CD14-positive monocyte (primary cell): Measurements from ENCODE around the gene MSMO1. TPM values are rescaled to one million over a fixed set of nuclear protein-coding genes. Genes with fewer than 3 reads are reported as not detected.

Experiments
- DNase-seq, 3 donors: peaks; one replicate each; pipeline ENCODE4 v3.0.0-alpha.2; 2011 to 2022
- H2AFZ ChIP-seq: 2 replicates; pipeline ENCODE4 v1.6.0; 2012; ENCODE audit warnings: mild to moderate bottlenecking, low read depth, low read length, inconsistent platforms; ENCODE audit not compliant: insufficient read depth, poor library complexity, severe bottlenecking
- H3K27ac ChIP-seq, 2 donors: 1 replicate in 1 of 2; 2 replicates in 1 of 2; pipeline ENCODE4 v1.5.1; 2012 to 2013; ENCODE audit warnings: low read length in 2 of 2, control low read depth in 1 of 2, inconsistent platforms in 1 of 2, low read depth in 1 of 2, mild to moderate bottlenecking in 1 of 2
- H3K27me3 ChIP-seq, 2 donors: one replicate each; pipeline versions ENCODE4 v1.6.0 to v1.6.1; 2011 to 2013; ENCODE audit warnings: low read length in 2 of 2; ENCODE audit not compliant: control insufficient read depth in 2 of 2, insufficient read depth in 2 of 2
- H3K36me3 ChIP-seq, 2 donors: replicated peaks in 1 of 2; 1 replicate in 1 of 2; 2 replicates in 1 of 2; pipeline versions ENCODE4 v1.5.1 to v1.6.1; 2012 to 2013; ENCODE audit warnings: low read length in 2 of 2, control low read depth in 1 of 2, inconsistent platforms in 1 of 2, mild to moderate bottlenecking in 1 of 2; ENCODE audit not compliant: insufficient read depth in 2 of 2, control insufficient read depth in 1 of 2
- H3K4me1 ChIP-seq, 2 donors: 1 replicate in 1 of 2; 2 replicates in 1 of 2; pipeline versions ENCODE4 v1.5.1 to v1.6.1; 2012 to 2013; ENCODE audit warnings: low read length in 2 of 2, control low read depth in 1 of 2, inconsistent platforms in 1 of 2, mild to moderate bottlenecking in 1 of 2, moderate library complexity in 1 of 2; ENCODE audit not compliant: insufficient read depth in 2 of 2, control insufficient read depth in 1 of 2
- H3K4me2 ChIP-seq: replicated peaks from 2 replicates; pipeline ENCODE3; 2012; ENCODE audit warnings: low read length, moderate library complexity, mild to moderate bottlenecking; ENCODE audit not compliant: poor library complexity, severe bottlenecking; ENCODE audit errors: extremely low read depth
- H3K4me3 ChIP-seq, 3 experiments: fragments of 200-600 bp in 1 of 3; sonication (generic) in 1 of 3; replicated peaks in 1 of 3; 1 replicate in 2 of 3; 2 replicates in 1 of 3; pipeline ENCODE4 v1.5.1; 2011 to 2013; ENCODE audit warnings: low read length in 3 of 3, mild to moderate bottlenecking in 3 of 3, control low read depth in 2 of 3, low read depth in 2 of 3, inconsistent platforms in 1 of 3, moderate library complexity in 1 of 3
- H3K79me2 ChIP-seq: 2 replicates; pipeline ENCODE4 v1.6.0; 2012; ENCODE audit warnings: mild to moderate bottlenecking, control low read depth, inconsistent platforms, low read length, moderate library complexity; ENCODE audit not compliant: insufficient read depth
- H3K9ac ChIP-seq: 2 replicates; pipeline ENCODE4 v1.6.0; 2017; ENCODE audit warnings: low read length, mild to moderate bottlenecking; ENCODE audit not compliant: insufficient read depth, poor library complexity, severe bottlenecking
- H3K9me3 ChIP-seq, 2 donors: replicated peaks in 1 of 2; 1 replicate in 1 of 2; 2 replicates in 1 of 2; pipeline versions ENCODE4 v1.5.1 to v1.6.1; 2012 to 2013; ENCODE audit warnings: low read length in 2 of 2, control low read depth in 1 of 2; ENCODE audit not compliant: control insufficient read depth in 1 of 2, insufficient read depth in 1 of 2
- H4K20me1 ChIP-seq: 2 replicates; pipeline ENCODE4 v1.6.0; 2012; ENCODE audit warnings: mild to moderate bottlenecking, low read length, control low read depth, moderate library complexity; ENCODE audit not compliant: insufficient read depth
- H3K27ac Mint-ChIP-seq, 7 donors: one replicate each; pipeline ENCODE4 v1.8.0; 2020; ENCODE audit warnings: mild to moderate bottlenecking in 7 of 7, mixed read lengths in 7 of 7, moderate library complexity in 6 of 7, inconsistent platforms in 2 of 7
- H3K27me3 Mint-ChIP-seq, 3 donors: one replicate each; pipeline ENCODE4 v1.8.0; 2021 to 2022; ENCODE audit warnings: low read depth in 3 of 3, mild to moderate bottlenecking in 3 of 3, mixed read lengths in 3 of 3, moderate library complexity in 3 of 3, inconsistent platforms in 1 of 3
- H3K36me3 Mint-ChIP-seq, 2 donors: one replicate each; pipeline ENCODE4 v1.8.0; 2020; ENCODE audit warnings: mixed read lengths in 2 of 2, inconsistent platforms in 1 of 2, mild to moderate bottlenecking in 1 of 2
- H3K4me1 Mint-ChIP-seq: one replicate; pipeline ENCODE4 v1.8.0; 2020; ENCODE audit warnings: mild to moderate bottlenecking, mixed read lengths
- H3K4me3 Mint-ChIP-seq, 2 donors: one replicate each; pipeline ENCODE4 v1.8.0; 2020; ENCODE audit warnings: mild to moderate bottlenecking in 2 of 2, mixed read lengths in 2 of 2, moderate library complexity in 1 of 2
- H3K9me3 Mint-ChIP-seq, 7 donors: one replicate each; pipeline ENCODE4 v1.8.0; 2020 to 2022; ENCODE audit warnings: mixed read lengths in 7 of 7, mild to moderate bottlenecking in 6 of 7, moderate library complexity in 6 of 7, inconsistent platforms in 2 of 7
- WGBS: methylation state at CpG from one replicate; pipeline ENCODE4 v1.1.5; 2013; ENCODE audit warnings: missing lambda C conversion rate; ENCODE audit not compliant: insufficient coverage; 5-methylcytosine and 5-hydroxymethylcytosine counted together
- intact Hi-C, 2 donors: fragments of 100-400 bp; cut with micrococcal nuclease; formaldehyde crosslinking; loops; one replicate each; pipeline versions ENCODE4 v1.15.0 to v1.15.1; 2023
- polyA plus RNA-seq, 3 donors: library from polyadenylated mRNA; depleted of rRNA in 1 of 3; unstranded in 2 of 3; stranded (reverse) in 1 of 3; fragments of 300-500 nt in 2 of 3; fragments of >200 nt in 1 of 3; fragmentation: Illumina TruSeq in 2 of 3; gene quantifications; 1 replicate in 2 of 3; 2 replicates in 1 of 3; pipeline ENCODE4 v1.2.3, GENCODE V29; 2012 to 2021
- TF ChIP-seq, protein P1 (sequence below): fragments of 200-600 bp; IDR thresholded peaks from one replicate; pipeline ENCODE4 v1.8.0; 2022; ENCODE audit warnings: antibody characterized with exemption, mild to moderate bottlenecking

MSMO1 gene
- polyA plus RNA-seq, 3 donors: 3.1 to 7.6 (median 6.0) TPM

DNA sequence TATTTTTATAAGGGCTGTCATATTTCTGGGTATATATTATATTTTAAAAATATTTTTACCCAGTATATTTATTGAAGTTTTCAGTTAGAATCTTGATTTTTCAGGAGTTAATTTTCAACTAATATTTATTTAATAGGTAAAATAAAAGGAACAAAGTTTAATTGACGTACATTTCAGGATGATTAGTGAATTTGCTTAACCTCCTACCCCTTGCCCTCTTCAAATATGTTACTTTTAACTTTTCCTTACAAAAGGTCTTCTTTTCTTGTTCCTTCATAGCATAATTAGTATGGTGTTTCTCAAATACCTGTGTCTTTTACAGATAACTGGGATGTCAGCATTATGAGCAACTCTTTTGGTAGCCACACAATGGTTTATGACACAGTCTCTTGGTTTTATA is 24.8 kb upstream of the MSMO1 start:
- H3K9me3 Mint-ChIP-seq: no peaks in the 10 kb centered on the region
- H3K4me1 Mint-ChIP-seq: peaks cover 35% of the 10 kb centered on the region
- Histone ChIP-seq H4K20me1 (no peaks in the 10 kb centered on the region), H3K27ac (no peak overlapping the region), H3K79me2 (peaks cover 39% of the 10 kb centered on the region), H3K4me1 (peaks cover 24 to 42% of the 10 kb centered on the region in 2 donors), H2AFZ (no peak overlapping the region), H3K4me3 (no peak overlapping the region), H3K4me2 (no peak overlapping the region), H3K9me3 (no peaks in the 10 kb centered on the region), H3K9ac (no peak overlapping the region), H3K36me3 (peaks cover 12 to 40% of the 10 kb centered on the region in 2 donors), H3K27me3 (no peaks in the 10 kb centered on the region)
- no CpG with 5 or more reads among the region's 1 CpG for WGBS
- no peak for DNase-seq
- no peaks in the 10 kb centered on the region for H3K27me3 Mint-ChIP-seq
- H3K27ac Mint-ChIP-seq: no peak overlapping the region
- intact Hi-C loops: no loop called here
- no peak overlapping the region for H3K4me3 Mint-ChIP-seq
- peaks cover 35 to 43% of the 10 kb centered on the region in 2 donors for H3K36me3 Mint-ChIP-seq
- TF ChIP-seq, protein P1, sequence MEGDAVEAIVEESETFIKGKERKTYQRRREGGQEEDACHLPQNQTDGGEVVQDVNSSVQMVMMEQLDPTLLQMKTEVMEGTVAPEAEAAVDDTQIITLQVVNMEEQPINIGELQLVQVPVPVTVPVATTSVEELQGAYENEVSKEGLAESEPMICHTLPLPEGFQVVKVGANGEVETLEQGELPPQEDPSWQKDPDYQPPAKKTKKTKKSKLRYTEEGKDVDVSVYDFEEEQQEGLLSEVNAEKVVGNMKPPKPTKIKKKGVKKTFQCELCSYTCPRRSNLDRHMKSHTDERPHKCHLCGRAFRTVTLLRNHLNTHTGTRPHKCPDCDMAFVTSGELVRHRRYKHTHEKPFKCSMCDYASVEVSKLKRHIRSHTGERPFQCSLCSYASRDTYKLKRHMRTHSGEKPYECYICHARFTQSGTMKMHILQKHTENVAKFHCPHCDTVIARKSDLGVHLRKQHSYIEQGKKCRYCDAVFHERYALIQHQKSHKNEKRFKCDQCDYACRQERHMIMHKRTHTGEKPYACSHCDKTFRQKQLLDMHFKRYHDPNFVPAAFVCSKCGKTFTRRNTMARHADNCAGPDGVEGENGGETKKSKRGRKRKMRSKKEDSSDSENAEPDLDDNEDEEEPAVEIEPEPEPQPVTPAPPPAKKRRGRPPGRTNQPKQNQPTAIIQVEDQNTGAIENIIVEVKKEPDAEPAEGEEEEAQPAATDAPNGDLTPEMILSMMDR: no peak

DNA sequence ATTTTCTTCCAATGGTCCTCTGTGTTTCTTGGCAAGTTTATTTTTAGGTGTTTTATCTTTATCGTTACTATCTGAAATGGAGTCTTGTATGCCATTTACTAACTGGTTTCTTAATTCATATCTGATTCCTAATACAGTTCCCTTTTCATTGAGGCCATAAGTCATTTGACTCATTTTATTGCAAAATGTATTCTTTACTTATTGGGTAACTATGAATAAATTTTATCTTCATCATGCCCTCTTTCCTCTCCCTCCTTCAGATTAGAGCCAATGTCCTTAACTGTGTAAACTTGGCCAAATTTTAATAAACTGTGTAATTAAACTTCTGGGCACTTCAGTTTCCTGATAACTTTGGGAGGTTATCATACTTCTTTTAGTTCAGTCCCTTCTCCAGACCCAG is 19.3 kb upstream of the MSMO1 start:
- H3K4me3 ChIP-seq: peak overlapping the region in 1 of 3 experiments; percentile 42
- peak overlapping the region; percentile 52 for H2AFZ ChIP-seq
- H4K20me1 ChIP-seq: no peaks in the 10 kb centered on the region
- H3K27me3 ChIP-seq: no peaks in the 10 kb centered on the region
- H3K9ac ChIP-seq: no peak overlapping the region
- H3K4me1 Mint-ChIP-seq: peaks cover 16% of the 10 kb centered on the region
- peaks cover 15% of the 10 kb centered on the region for H3K79me2 ChIP-seq
- peak overlapping the region in 1 of 2 donors; percentile 58 for H3K4me3 Mint-ChIP-seq
- H3K36me3 Mint-ChIP-seq: peaks cover 52 to 73% of the 10 kb centered on the region in 2 donors
- H3K36me3 ChIP-seq: peaks cover 23 to 60% of the 10 kb centered on the region in 2 donors
- peak overlapping the region in 1 of 2 donors; percentile 80 for H3K27ac ChIP-seq
- H3K4me2 ChIP-seq: peak overlapping the region; percentile 51
- DNase-seq: peak; percentile 26 to 72 (median 61)
- WGBS: no CpG with 5 or more reads among the region's 1 CpG
- H3K9me3 ChIP-seq: no peaks in the 10 kb centered on the region
- peaks cover 0 to 2% (median 0%) of the 10 kb centered on the region in 7 donors for H3K9me3 Mint-ChIP-seq
- H3K27me3 Mint-ChIP-seq: peaks cover 0 to 1% (median 0%) of the 10 kb centered on the region in 3 donors
- H3K4me1 ChIP-seq: peaks cover 12 to 19% of the 10 kb centered on the region in 2 donors
- TF ChIP-seq, protein P1: no peak
- intact Hi-C loops: no loop called here
- H3K27ac Mint-ChIP-seq: peak overlapping the region; percentile 83 to 95 (median 92)
